OCI-LY7 (cell line): Measurements from ENCODE around the gene KIF1B. TPM values are rescaled to one million over a fixed set of nuclear protein-coding genes. Genes with fewer than 3 reads are reported as not detected.

ENCODE experiments used
- BruUV-seq: library from RNA; stranded (reverse); fragments of 400-500 nt; replicated peaks from 2 replicates; lab custom pipeline; 2021; lab: Mats Ljungman, UMichigan
- CTCF ChIA-PET: fragments of 300-600 bp; sonication (Branson Sonifier 250); formaldehyde crosslinking; loops from one replicate; lab custom pipeline; 2022; ENCODE audit warnings: antibody characterized with exemption; ENCODE audit not compliant: unreplicated experiment; lab: Charles Lee
- POLR2A ChIA-PET: fragments of 300-600 bp; sonication (Branson Sonifier 250); formaldehyde crosslinking; loops from one replicate; lab custom pipeline; 2022; ENCODE audit warnings: antibody characterized with exemption; lab: Charles Lee
- DNase-seq: peaks from one replicate; pipeline ENCODE4 v3.0.0-alpha.2; 2015; ENCODE audit warnings: low spot score
- H2AFZ ChIP-seq: fragments of 200-600 bp; sonication (generic), shearing (Covaris generic); 2 replicates; pipeline ENCODE4 v1.6.1; 2014; ENCODE audit warnings: mild to moderate bottlenecking, antibody characterized with exemption, low read length, moderate library complexity
- H3K27ac ChIP-seq: fragments of 200-600 bp; sonication (generic); 2 replicates; pipeline ENCODE4 v1.5.1; 2014; ENCODE audit warnings: mixed run types, low read depth, mild to moderate bottlenecking, moderate library complexity, low read length, inconsistent platforms; ENCODE audit not compliant: poor library complexity, severe bottlenecking
- H3K36me3 ChIP-seq: fragments of 200-600 bp; sonication (generic); 2 replicates; pipeline ENCODE4 v1.6.1; 2014; ENCODE audit warnings: mild to moderate bottlenecking, antibody characterized with exemption, low read length, moderate library complexity, mixed read lengths; ENCODE audit not compliant: insufficient read depth
- H3K4me1 ChIP-seq: fragments of 200-600 bp; sonication (generic); 2 replicates; pipeline ENCODE4 v1.5.1; 2014; ENCODE audit warnings: mild to moderate bottlenecking, low read length; ENCODE audit not compliant: insufficient read depth, poor library complexity, severe bottlenecking
- H3K4me2 ChIP-seq: fragments of 200-600 bp; sonication (generic); 2 replicates; pipeline ENCODE4 v1.6.1; 2014; ENCODE audit warnings: mild to moderate bottlenecking, low read length
- H3K4me3 ChIP-seq: fragments of 200-600 bp; sonication (generic); 2 replicates; pipeline ENCODE4 v1.5.1; 2014; ENCODE audit warnings: mild to moderate bottlenecking, low read depth, low read length; ENCODE audit not compliant: poor library complexity, severe bottlenecking
- H3K79me2 ChIP-seq: fragments of 200-600 bp; sonication (generic); 2 replicates; pipeline ENCODE4 v1.6.1; 2016; ENCODE audit warnings: low read depth, mild to moderate bottlenecking, low read length, moderate library complexity, mixed read lengths; ENCODE audit not compliant: insufficient read depth
- H3K9me2 ChIP-seq: fragments of 200-600 bp; sonication (generic); 2 replicates; pipeline ENCODE4 v1.6.1; 2016; ENCODE audit warnings: mild to moderate bottlenecking, low read length, mixed read lengths; ENCODE audit not compliant: insufficient read depth
- H3K9me3 ChIP-seq: fragments of 200-600 bp; sonication (generic); 2 replicates; pipeline ENCODE4 v1.6.1; 2014; ENCODE audit warnings: mild to moderate bottlenecking, mixed run types, low read length, mixed read lengths
- H4K20me1 ChIP-seq: fragments of 200-600 bp; sonication (generic); 2 replicates; pipeline ENCODE4 v1.6.1; 2014; ENCODE audit warnings: mild to moderate bottlenecking, antibody characterized with exemption, low read length, moderate library complexity, mixed read lengths; ENCODE audit not compliant: insufficient read depth
- EZH2phosphoT487 ChIP-seq: fragments of 200-600 bp; sonication (generic); IDR thresholded peaks from 2 replicates; pipeline ENCODE4 v1.6.1; 2018; ENCODE audit warnings: low read depth, borderline replicate concordance, mild to moderate bottlenecking, mixed run types, antibody characterized with exemption, low read length, moderate library complexity, mixed read lengths
- intact Hi-C: fragments of 100-400 bp; cut with micrococcal nuclease; formaldehyde crosslinking; loops from one replicate; pipeline ENCODE4 v1.10.0; 2022; ENCODE audit not compliant: unreplicated experiment
- total RNA-seq, 2 experiments: library from RNA; depleted of rRNA in 1 of 2; stranded (reverse); fragments of >200 nt in 1 of 2; shearing (Covaris generic) in 1 of 2; gene quantifications; 2 replicates each; pipeline ENCODE4 v1.2.3, GENCODE V29; 2014 to 2022
- TF ChIP-seq, protein P1 (sequence below): fragments of 200-600 bp; sonication (generic); conservative IDR thresholded peaks from 2 replicates; pipeline ENCODE4 v1.5.1; 2014; ENCODE audit warnings: mild to moderate bottlenecking, antibody characterized with exemption, low read length, moderate library complexity, mixed read lengths

Gene KIF1B
- total RNA-seq, 2 experiments from 2014 or later = 3.8 to 4.8 TPM

DNA sequence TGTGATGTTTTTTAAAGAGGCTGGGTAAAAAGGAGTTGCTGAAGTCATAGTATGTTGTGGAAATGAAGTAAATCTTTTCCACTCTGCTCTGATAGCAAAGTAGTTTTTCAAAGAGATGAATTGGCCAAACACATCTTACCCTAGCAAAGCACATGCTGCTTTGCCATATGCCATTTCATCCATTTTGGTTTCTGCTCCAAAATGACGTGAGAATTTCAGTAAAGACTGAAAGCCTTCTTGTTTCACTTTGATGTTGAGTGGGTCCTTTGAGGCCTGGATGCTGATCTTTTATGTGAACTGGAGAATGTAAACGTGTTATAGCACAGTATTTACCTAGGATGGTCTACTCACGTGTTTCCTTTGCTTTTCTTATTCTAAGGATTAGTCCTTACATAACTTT, 115.2 kb downstream of the KIF1B start:
- no peak overlapping the region for H3K4me3 ChIP-seq
- H3K27ac ChIP-seq = no peak overlapping the region
- ChIA-PET CTCF (no interaction called here), POLR2A (no interaction called here)
- no peaks in the 10 kb centered on the region for H3K36me3 ChIP-seq
- H2AFZ ChIP-seq = no peak overlapping the region
- no peak overlapping the region for H3K4me2 ChIP-seq
- DNase-seq = no peak
- no peaks in the 10 kb centered on the region for H3K9me2 ChIP-seq
- intact Hi-C loops = no loop called here
- H4K20me1 ChIP-seq = no peaks in the 10 kb centered on the region
- no peaks in the 10 kb centered on the region for H3K4me1 ChIP-seq
- H3K9me3 ChIP-seq = no peaks in the 10 kb centered on the region
- TF ChIP-seq EZH2phosphoT487 = no peak
- TF ChIP-seq, protein P1, sequence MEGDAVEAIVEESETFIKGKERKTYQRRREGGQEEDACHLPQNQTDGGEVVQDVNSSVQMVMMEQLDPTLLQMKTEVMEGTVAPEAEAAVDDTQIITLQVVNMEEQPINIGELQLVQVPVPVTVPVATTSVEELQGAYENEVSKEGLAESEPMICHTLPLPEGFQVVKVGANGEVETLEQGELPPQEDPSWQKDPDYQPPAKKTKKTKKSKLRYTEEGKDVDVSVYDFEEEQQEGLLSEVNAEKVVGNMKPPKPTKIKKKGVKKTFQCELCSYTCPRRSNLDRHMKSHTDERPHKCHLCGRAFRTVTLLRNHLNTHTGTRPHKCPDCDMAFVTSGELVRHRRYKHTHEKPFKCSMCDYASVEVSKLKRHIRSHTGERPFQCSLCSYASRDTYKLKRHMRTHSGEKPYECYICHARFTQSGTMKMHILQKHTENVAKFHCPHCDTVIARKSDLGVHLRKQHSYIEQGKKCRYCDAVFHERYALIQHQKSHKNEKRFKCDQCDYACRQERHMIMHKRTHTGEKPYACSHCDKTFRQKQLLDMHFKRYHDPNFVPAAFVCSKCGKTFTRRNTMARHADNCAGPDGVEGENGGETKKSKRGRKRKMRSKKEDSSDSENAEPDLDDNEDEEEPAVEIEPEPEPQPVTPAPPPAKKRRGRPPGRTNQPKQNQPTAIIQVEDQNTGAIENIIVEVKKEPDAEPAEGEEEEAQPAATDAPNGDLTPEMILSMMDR = no peak
- H3K79me2 ChIP-seq = no peaks in the 10 kb centered on the region
- BruUV-seq = no TSS peak

DNA sequence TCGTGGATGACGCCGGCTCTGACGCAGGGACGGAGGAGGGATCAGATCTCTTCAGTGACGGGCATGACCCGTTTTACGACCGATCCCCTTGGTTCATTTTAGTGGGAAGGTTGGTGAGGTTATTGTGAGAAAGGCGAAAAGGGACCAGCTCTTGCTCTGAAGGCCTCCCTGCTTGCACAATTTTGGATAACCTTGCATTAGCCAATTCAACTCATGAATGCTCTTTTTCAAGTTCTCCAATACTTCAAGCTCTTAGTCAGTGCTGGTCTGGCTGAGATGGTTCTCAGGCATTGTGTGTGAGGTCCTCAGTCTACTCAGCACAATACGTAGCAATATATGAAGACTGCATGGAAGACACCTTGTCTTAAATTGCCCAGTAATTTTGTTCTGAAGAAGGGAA, 115.9 kb downstream of the KIF1B start:
- Histone ChIP-seq H3K4me3 (no peak overlapping the region), H3K9me2 (no peaks in the 10 kb centered on the region), H3K36me3 (no peaks in the 10 kb centered on the region), H2AFZ (no peak overlapping the region), H3K79me2 (no peaks in the 10 kb centered on the region), H4K20me1 (no peaks in the 10 kb centered on the region), H3K4me1 (no peaks in the 10 kb centered on the region), H3K27ac (no peak overlapping the region), H3K9me3 (no peaks in the 10 kb centered on the region), H3K4me2 (no peak overlapping the region)
- ChIA-PET CTCF (no interaction called here), POLR2A (interaction anchor here (0.5 kb wide), 1 partner anchor 89 kb away, joined by 3 read pairs; no protein-coding TSS in a partner anchor)
- no peak for DNase-seq
- TF ChIP-seq, protein P1 = no peak
- TF ChIP-seq EZH2phosphoT487 = no peak
- intact Hi-C loops = no loop called here
- BruUV-seq = no TSS peak

DNA sequence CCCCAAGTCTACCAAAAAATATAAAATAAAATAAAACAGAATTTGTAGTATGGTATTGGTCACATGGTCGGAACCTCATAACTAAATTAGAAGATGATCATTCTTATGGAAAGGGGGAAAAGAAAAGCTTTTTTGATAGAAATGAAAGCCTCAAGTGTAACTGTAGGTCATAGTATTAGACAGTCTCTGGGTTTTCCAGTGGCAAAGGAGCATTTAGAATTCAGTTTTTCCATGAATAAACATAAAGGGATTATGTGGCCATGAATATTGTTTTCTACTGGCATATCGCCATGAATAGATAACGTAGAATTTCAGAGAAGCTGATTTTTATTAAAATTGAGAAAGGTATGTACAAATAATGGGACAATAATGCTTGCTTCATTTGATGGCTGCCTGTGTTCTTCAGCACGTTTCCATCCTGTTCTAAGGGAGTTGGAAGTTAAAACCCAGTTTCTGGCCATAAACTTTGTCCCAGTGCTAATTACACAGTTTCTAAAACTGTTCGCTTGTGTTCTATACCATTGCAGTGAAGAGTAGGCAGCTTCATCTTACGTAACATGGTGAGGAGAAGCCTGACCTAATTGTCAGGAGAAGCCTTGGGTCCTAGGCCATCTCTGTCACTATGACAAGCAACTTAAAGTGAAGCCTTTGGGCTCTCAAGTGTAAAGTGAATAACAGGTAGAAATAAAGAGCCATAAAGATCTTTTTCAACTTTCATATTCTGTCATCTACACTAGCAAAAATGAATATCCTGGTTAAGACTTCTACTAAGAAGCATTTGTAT, 118.0 kb downstream of the KIF1B start:
- ChIA-PET POLR2A (interaction anchor here (0.6 to 0.9 kb wide), 2 partner anchors 13 to 433 kb away, joined by 3 read pairs; no protein-coding TSS in a partner anchor), CTCF (no interaction called here)
- Histone ChIP-seq H4K20me1 (no peaks in the 10 kb centered on the region), H3K27ac (no peak overlapping the region), H3K9me3 (no peaks in the 10 kb centered on the region), H3K4me1 (no peaks in the 10 kb centered on the region), H3K36me3 (no peaks in the 10 kb centered on the region), H3K4me3 (no peak overlapping the region), H3K9me2 (no peaks in the 10 kb centered on the region), H3K4me2 (no peak overlapping the region), H2AFZ (no peak overlapping the region), H3K79me2 (no peaks in the 10 kb centered on the region)
- no peak for DNase-seq
- intact Hi-C loops = no loop called here
- TF ChIP-seq, protein P1 = no peak
- TF ChIP-seq EZH2phosphoT487 = no peak
- BruUV-seq = no TSS peak
